Measurements from ENCODE around the gene PLCH2. TPM values are rescaled to one million over a fixed set of nuclear protein-coding genes. Genes with fewer than 3 reads are reported as not detected.

The PLCH2 gene
- total RNA-seq, 2 experiments from 2014 or later: 32.7 to 33.8 TPM

- Mint-ChIP-seq H3K9me3 (no peaks in the 10 kb centered on the region), H3K27ac (no peak overlapping the region), H3K4me3 (no peak overlapping the region), H3K36me3 (ENCODE audit: low read depth) (peaks cover 63% of the 10 kb centered on the region), H3K4me1 (peaks cover 30% of the 10 kb centered on the region), H3K27me3 (no peaks in the 10 kb centered on the region)
- ChIA-PET POLR2A (no interaction called here), CTCF (no interaction called here)
- DNase-seq: no peak
These were observed 44.1 kb downstream of the PLCH2 start for GRCh38 chr1:2520206-2520605.

- Mint-ChIP-seq H3K36me3 (ENCODE audit: low read depth) (peaks cover 62% of the 10 kb centered on the region), H3K9me3 (no peaks in the 10 kb centered on the region), H3K27ac (no peak overlapping the region), H3K4me1 (peaks cover 30% of the 10 kb centered on the region), H3K4me3 (no peak overlapping the region), H3K27me3 (no peaks in the 10 kb centered on the region)
- CTCF ChIA-PET: no interaction called here
- no peak for DNase-seq
- POLR2A ChIA-PET: no interaction called here
These were observed 44.7 kb downstream of the PLCH2 start for GRCh38 chr1:2520806-2521205.

- Mint-ChIP-seq H3K9me3 (no peaks in the 10 kb centered on the region), H3K27ac (no peak overlapping the region), H3K27me3 (peaks cover 3% of the 10 kb centered on the region), H3K4me1 (peaks cover 36% of the 10 kb centered on the region), H3K36me3 (ENCODE audit: low read depth) (peaks cover 54% of the 10 kb centered on the region), H3K4me3 (no peak overlapping the region)
- no peak for DNase-seq
- ChIA-PET CTCF (no interaction called here), POLR2A (no interaction called here)
These were observed 46.1 kb downstream of the PLCH2 start for GRCh38 chr1:2522230-2522629.

GRCh38 chr1:2523191-2523890 lies 47.3 kb downstream of the PLCH2 start:
- Mint-ChIP-seq H3K4me1 (peaks cover 40% of the 10 kb centered on the region), H3K4me3 (peak overlapping the region; percentile 80), H3K36me3 (ENCODE audit: low read depth) (peaks cover 47% of the 10 kb centered on the region), H3K27me3 (peaks cover 6% of the 10 kb centered on the region), H3K27ac (peak overlapping the region; percentile 93), H3K9me3 (no peaks in the 10 kb centered on the region)
- no peak for DNase-seq
- CTCF ChIA-PET: interaction anchor here (0.9 to 4.2 kb wide), 10 partner anchors 24 to 328 kb away, joined by 3 to 81 read pairs (median 6); partner anchors contain the start of genes FAAP20, PEX10, PRXL2B and TNFRSF14
- POLR2A ChIA-PET: interaction anchor here (1.2 to 13.2 kb wide), 10 partner anchors 8 to 328 kb away, joined by 3 to 228 read pairs (median 6); partner anchors contain the start of genes FAAP20, PRXL2B and TNFRSF14

GRCh38 chr1:2523891-2524609 lies 48.0 kb downstream of the PLCH2 start:
- peak overlapping the region; percentile 93 for H3K27ac Mint-ChIP-seq
- DNase-seq: peak; percentile 81
- no peaks in the 10 kb centered on the region for H3K9me3 Mint-ChIP-seq
- H3K27me3 Mint-ChIP-seq: peaks cover 12% of the 10 kb centered on the region
- peaks cover 40% of the 10 kb centered on the region for H3K36me3 Mint-ChIP-seq (ENCODE audit: low read depth)
- H3K4me3 Mint-ChIP-seq: peak overlapping the region; percentile 80
- ChIA-PET POLR2A (interaction anchor here (0.6 to 13.2 kb wide), 13 partner anchors 9 to 329 kb away, joined by 3 to 228 read pairs (median 5); partner anchors contain the start of genes FAAP20, MORN1, PRXL2B and RER1), CTCF (interaction anchor here (0.7 to 4.2 kb wide), 11 partner anchors 23 to 329 kb away, joined by 3 to 81 read pairs (median 4); partner anchors contain the start of genes FAAP20, PEX10, PRXL2B and TNFRSF14)
- H3K4me1 Mint-ChIP-seq: peaks cover 45% of the 10 kb centered on the region

GRCh38 chr1:2525572-2525919 lies 49.5 kb downstream of the PLCH2 start:
- DNase-seq: no peak
- H3K27me3 Mint-ChIP-seq: peaks cover 15% of the 10 kb centered on the region
- no peaks in the 10 kb centered on the region for H3K9me3 Mint-ChIP-seq
- H3K36me3 Mint-ChIP-seq (ENCODE audit: low read depth): peaks cover 37% of the 10 kb centered on the region
- peak overlapping the region; percentile 80 for H3K4me3 Mint-ChIP-seq
- H3K4me1 Mint-ChIP-seq: peaks cover 47% of the 10 kb centered on the region
- CTCF ChIA-PET: interaction anchor here (1.0 to 4.2 kb wide), 6 partner anchors 16 to 617 kb away, joined by 3 to 81 read pairs (median 8); partner anchors contain the start of genes PRXL2B and TNFRSF14
- POLR2A ChIA-PET: interaction anchor here (1.2 to 13.2 kb wide), 11 partner anchors 9 to 270 kb away, joined by 3 to 228 read pairs (median 6); partner anchors contain the start of genes MORN1, PEX10, PRXL2B and RER1
- H3K27ac Mint-ChIP-seq: peak overlapping the region; percentile 93

- POLR2A ChIA-PET: interaction anchor here (0.6 to 13.2 kb wide), 14 partner anchors 8 to 271 kb away, joined by 3 to 228 read pairs (median 6); partner anchors contain the start of genes MORN1, PEX10, PRXL2B and RER1
- peaks cover 21% of the 10 kb centered on the region for H3K27me3 Mint-ChIP-seq
- DNase-seq: peak; percentile 93
- CTCF ChIA-PET: interaction anchor here (0.8 to 4.2 kb wide), 7 partner anchors 15 to 617 kb away, joined by 3 to 81 read pairs (median 3); partner anchors contain the start of genes PRXL2B and TNFRSF14
- peak within 1 kb of the TSS; percentile 80 for H3K4me3 Mint-ChIP-seq
- no peaks in the 10 kb centered on the region for H3K9me3 Mint-ChIP-seq
- peak within 1 kb of the TSS; percentile 93 for H3K27ac Mint-ChIP-seq
- peaks cover 30% of the 10 kb centered on the region for H3K36me3 Mint-ChIP-seq (ENCODE audit: low read depth)
- H3K4me1 Mint-ChIP-seq: peaks cover 51% of the 10 kb centered on the region
These were observed 50.1 kb downstream of the PLCH2 start, which contains the start of gene PANK4 for GRCh38 chr1:2525920-2526823. PANK4 (minus strand) TSS chr1:2526596; CDS start chr1:2526587, 9 bp downstream.

GRCh38 chr1:2526824-2527555 lies 50.9 kb downstream of the PLCH2 start:
- ChIA-PET CTCF (interaction anchor here (1.2 to 4.2 kb wide), 5 partner anchors 15 to 112 kb away, joined by 3 to 81 read pairs (median 14); partner anchors contain the start of genes PRXL2B and TNFRSF14), POLR2A (interaction anchor here (1.1 to 13.2 kb wide), 8 partner anchors 17 to 226 kb away, joined by 3 to 228 read pairs (median 8); partner anchors contain the start of genes MORN1, PEX10, PRXL2B and RER1)
- H3K27me3 Mint-ChIP-seq: peaks cover 25% of the 10 kb centered on the region
- peak; percentile 63 for DNase-seq
- H3K27ac Mint-ChIP-seq: no peak overlapping the region
- H3K36me3 Mint-ChIP-seq (ENCODE audit: low read depth): peaks cover 26% of the 10 kb centered on the region
- peak overlapping the region; percentile 34 for H3K4me3 Mint-ChIP-seq
- no peaks in the 10 kb centered on the region for H3K9me3 Mint-ChIP-seq
- H3K4me1 Mint-ChIP-seq: peaks cover 51% of the 10 kb centered on the region

GRCh38 chr1:2527556-2527860 lies 51.4 kb downstream of the PLCH2 start:
- POLR2A ChIA-PET: interaction anchor here (5.2 to 13.2 kb wide), 2 partner anchors 17 to 28 kb away, joined by 34 to 228 read pairs; partner anchors contain the start of gene TNFRSF14
- no peak overlapping the region for H3K27ac Mint-ChIP-seq

GRCh38 chr1:2528016-2528415 lies 51.9 kb downstream of the PLCH2 start:
- peaks cover 29% of the 10 kb centered on the region for H3K27me3 Mint-ChIP-seq
- POLR2A ChIA-PET: interaction anchor here (5.2 to 13.2 kb wide), 2 partner anchors 16 to 28 kb away, joined by 34 to 228 read pairs; partner anchors contain the start of gene TNFRSF14
- CTCF ChIA-PET: no interaction called here
- H3K9me3 Mint-ChIP-seq: no peaks in the 10 kb centered on the region
- H3K4me3 Mint-ChIP-seq: no peak overlapping the region
- peaks cover 17% of the 10 kb centered on the region for H3K36me3 Mint-ChIP-seq (ENCODE audit: low read depth)
- DNase-seq: no peak
- peaks cover 43% of the 10 kb centered on the region for H3K4me1 Mint-ChIP-seq
- H3K27ac Mint-ChIP-seq: no peak overlapping the region

More at GRCh38 chr1:2527556-2527860, 51.4 kb downstream of the PLCH2 start:
- no peaks in the 10 kb centered on the region for H3K9me3 Mint-ChIP-seq
- no peak overlapping the region for H3K4me3 Mint-ChIP-seq
- DNase-seq: no peak
- peaks cover 27% of the 10 kb centered on the region for H3K27me3 Mint-ChIP-seq
- CTCF ChIA-PET: interaction anchor here (2.3 kb wide), 1 partner anchor 112 kb away, joined by 14 read pairs; no protein-coding TSS in a partner anchor
- peaks cover 22% of the 10 kb centered on the region for H3K36me3 Mint-ChIP-seq (ENCODE audit: low read depth)
- H3K4me1 Mint-ChIP-seq: peaks cover 48% of the 10 kb centered on the region

GRCh38 chr1:2528611-2528965 lies 52.5 kb downstream of the PLCH2 start:
- H3K4me3 Mint-ChIP-seq: no peak overlapping the region
- peaks cover 12% of the 10 kb centered on the region for H3K36me3 Mint-ChIP-seq (ENCODE audit: low read depth)
- peaks cover 32% of the 10 kb centered on the region for H3K27me3 Mint-ChIP-seq
- CTCF ChIA-PET: no interaction called here
- DNase-seq: no peak
- H3K9me3 Mint-ChIP-seq: no peaks in the 10 kb centered on the region
- POLR2A ChIA-PET: interaction anchor here (1.6 to 13.2 kb wide), 3 partner anchors 16 to 57 kb away, joined by 5 to 228 read pairs (median 15); partner anchors contain the start of gene TNFRSF14
- H3K27ac Mint-ChIP-seq: peak overlapping the region; percentile 35
- H3K4me1 Mint-ChIP-seq: peaks cover 37% of the 10 kb centered on the region
